Endodermal cell (in vitro differentiated cells): ENCODE data around the gene PLA2R1. TPM values are rescaled to one million over a fixed set of nuclear protein-coding genes. Genes with fewer than 3 reads are reported as not detected.
A peak's percentile ranks its signal among the peaks of the same experiment; 100 is the strongest.

Experiments used
- DNase-seq: peaks from one replicate; pipeline ENCODE4 v3.0.0-alpha.2; 2017
- H3K27ac ChIP-seq: 2 replicates; pipeline ENCODE4 v1.5.1; 2013; ENCODE audit warnings: mild to moderate bottlenecking, low read depth, low read length, moderate library complexity
- H3K27me3 ChIP-seq: 2 replicates; pipeline ENCODE4 v1.6.1; 2013; ENCODE audit warnings: mild to moderate bottlenecking, low read length, moderate library complexity; ENCODE audit not compliant: insufficient read depth, control insufficient read depth, poor library complexity, severe bottlenecking
- H3K36me3 ChIP-seq: 2 replicates; pipeline ENCODE4 v1.7.0; 2013; ENCODE audit warnings: mild to moderate bottlenecking, low read length, moderate library complexity; ENCODE audit not compliant: control insufficient read depth, insufficient read depth
- H3K4me1 ChIP-seq: one replicate; pipeline ENCODE4 v1.7.0; 2013; ENCODE audit warnings: low read length; ENCODE audit not compliant: control insufficient read depth, insufficient read depth
- H3K4me3 ChIP-seq: 2 replicates; pipeline ENCODE4 v1.5.1; 2013; ENCODE audit warnings: mild to moderate bottlenecking, low read length, moderate library complexity
- H3K9ac ChIP-seq: 2 replicates; pipeline ENCODE4 v1.6.1; 2013; ENCODE audit warnings: mild to moderate bottlenecking, low read length, moderate library complexity; ENCODE audit not compliant: poor library complexity, severe bottlenecking; ENCODE audit errors: extremely low read depth
- H3K9me3 ChIP-seq: 2 replicates; pipeline ENCODE4 v1.6.1; 2013; ENCODE audit warnings: mild to moderate bottlenecking, low read length, moderate library complexity; ENCODE audit not compliant: control insufficient read depth
- H3K27ac Mint-ChIP-seq: 2 replicates; pipeline ENCODE4 v1.8.0; 2020; ENCODE audit warnings: mixed read lengths
- H3K27me3 Mint-ChIP-seq: 2 replicates; pipeline ENCODE4 v1.8.0; 2021; ENCODE audit warnings: mild to moderate bottlenecking, mixed read lengths; ENCODE audit not compliant: insufficient read depth
- H3K36me3 Mint-ChIP-seq: 2 replicates; pipeline ENCODE4 v1.8.0; 2020; ENCODE audit warnings: low read depth, mixed read lengths
- H3K4me1 Mint-ChIP-seq: 2 replicates; pipeline ENCODE4 v1.8.0; 2020; ENCODE audit warnings: mixed read lengths
- H3K4me3 Mint-ChIP-seq: 2 replicates; pipeline ENCODE4 v1.8.0; 2020; ENCODE audit warnings: mild to moderate bottlenecking, moderate library complexity, mixed read lengths
- H3K9me3 Mint-ChIP-seq: 2 replicates; pipeline ENCODE4 v1.8.0; 2020; ENCODE audit warnings: mild to moderate bottlenecking, mixed read lengths
- CTCF ChIP-seq: fragments of 200-600 bp; sonication (generic); conservative IDR thresholded peaks from 2 replicates; pipeline ENCODE4 v1.5.0; 2021; ENCODE audit warnings: antibody characterized with exemption, mild to moderate bottlenecking
- WGBS, 2 experiments: methylation state at CpG; one replicate each; pipeline versions ENCODE4 v1.1.5 to v1.1.7; 2013; ENCODE audit warnings: missing lambda C conversion rate in 2 of 2, mixed read lengths in 1 of 2; ENCODE audit not compliant: insufficient coverage in 1 of 2, insufficient read length in 1 of 2; 5-methylcytosine and 5-hydroxymethylcytosine counted together
- total RNA-seq, 2 donors: library from RNA; stranded (reverse); fragmentation: NEBNext Ultra II Directional in 1 of 2; extraction: Animal tissue kit (Norgen Biotek cat#: 25700) in 1 of 2; gene quantifications; 2 replicates in 1 of 2; 3 replicates in 1 of 2; pipeline ENCODE4 v1.2.1, GENCODE V29; 2021

The PLA2R1 gene
- total RNA-seq, 2 donors from 2014 or later = 1.4 to 1.8 TPM

GRCh38 chr2:160019374-160020090, 42.9 kb downstream of the PLA2R1 start:
- Mint-ChIP-seq H3K27me3 (peaks cover 2% of the 10 kb centered on the region), H3K4me1 (peaks cover 11% of the 10 kb centered on the region), H3K4me3 (no peak overlapping the region), H3K27ac (no peak overlapping the region), H3K36me3 (no peaks in the 10 kb centered on the region), H3K9me3 (no peaks in the 10 kb centered on the region)
- TF ChIP-seq CTCF = no peak
- Histone ChIP-seq H3K27me3 (no peaks in the 10 kb centered on the region), H3K27ac (no peak overlapping the region), H3K9ac (no peak overlapping the region), H3K9me3 (peaks cover 10% of the 10 kb centered on the region), H3K36me3 (no peaks in the 10 kb centered on the region), H3K4me3 (no peak overlapping the region), H3K4me1 (no peaks in the 10 kb centered on the region)
- no peak for DNase-seq
- WGBS, 2 experiments = 80 to 94% methylated on average over 1 to 2 of the region's 2 CpGs

- no peak for TF ChIP-seq CTCF
- H3K9ac ChIP-seq = no peak overlapping the region
- H3K27ac Mint-ChIP-seq = no peak overlapping the region
- H3K27me3 Mint-ChIP-seq = no peaks in the 10 kb centered on the region
- H3K9me3 Mint-ChIP-seq = no peaks in the 10 kb centered on the region
- H3K27ac ChIP-seq = no peak overlapping the region
- no peak overlapping the region for H3K4me3 ChIP-seq
- no peaks in the 10 kb centered on the region for H3K9me3 ChIP-seq
- no peaks in the 10 kb centered on the region for H3K36me3 ChIP-seq
- WGBS, 2 experiments = 97% methylated on average over 4 to 6 of the region's 6 CpGs
- H3K36me3 Mint-ChIP-seq = no peaks in the 10 kb centered on the region
- DNase-seq = no peak
- no peak overlapping the region for H3K4me3 Mint-ChIP-seq
- H3K4me1 Mint-ChIP-seq = peaks cover 2% of the 10 kb centered on the region
- no peaks in the 10 kb centered on the region for H3K4me1 ChIP-seq
- H3K27me3 ChIP-seq = no peaks in the 10 kb centered on the region
Measured at GRCh38 chr2:160015746-160016145, 46.7 kb downstream of the PLA2R1 start.

- DNase-seq = no peak
- no peaks in the 10 kb centered on the region for H3K27me3 Mint-ChIP-seq
- peak; percentile 51 for TF ChIP-seq CTCF
Measured at GRCh38 chr2:160014227-160014626, 48.2 kb downstream of the PLA2R1 start.

More at GRCh38 chr2:160014227-160014626, 48.2 kb downstream of the PLA2R1 start:
- H3K27ac Mint-ChIP-seq = no peak overlapping the region
- Histone ChIP-seq H3K4me1 (no peaks in the 10 kb centered on the region), H3K4me3 (no peak overlapping the region), H3K27ac (no peak overlapping the region), H3K36me3 (no peaks in the 10 kb centered on the region), H3K9me3 (no peaks in the 10 kb centered on the region), H3K27me3 (no peaks in the 10 kb centered on the region), H3K9ac (no peak overlapping the region)
- no peaks in the 10 kb centered on the region for H3K9me3 Mint-ChIP-seq
- peaks cover 1% of the 10 kb centered on the region for H3K4me1 Mint-ChIP-seq
- H3K4me3 Mint-ChIP-seq = no peak overlapping the region
- H3K36me3 Mint-ChIP-seq = no peaks in the 10 kb centered on the region
- 83 to 92% methylated on average over 2 of the region's 2 CpGs for WGBS, 2 experiments
